Measurements from ENCODE around the gene COG4.
"Not testable (repeated sequence)": the region's sequence is repeated elsewhere in the genome, so short reads cannot be mapped to it uniquely, and the experiment has no call there.

- TF ChIP-seq CTCF (conservative IDR thresholded peaks at IDR 0.05; ENCODE audit: low read depth, low read length); EZH2 (IDR thresholded peaks at IDR 0.05; ENCODE audit: low read length, unreplicated experiment): not testable (repeated sequence)
These were observed 1.1 kb upstream of the COG4 start for GRCh38 chr16:70524399-70524825.
